Retinal pigment epithelial cell (primary cell): ENCODE results near the gene MAP4.

ENCODE experiments used
- DNase-seq: peaks from one replicate; pipeline ENCODE4 v3.0.0-alpha.2; 2010; ENCODE audit warnings: low read depth
- H3K4me3 ChIP-seq: 2 replicates; pipeline ENCODE4 v1.5.1; 2011; ENCODE audit warnings: mild to moderate bottlenecking, low read length, control low read depth, moderate library complexity
- CTCF ChIP-seq: conservative IDR thresholded peaks from 2 replicates; pipeline ENCODE4 v1.5.1; 2011; ENCODE audit warnings: low read depth, low read length, control low read depth, inconsistent platforms

MAP4 gene

GRCh38 chr3:47930979-47931378 lies 85.2 kb downstream of the MAP4 start:
- no peak for DNase-seq
- H3K4me3 ChIP-seq, result no peak overlapping the region
- TF ChIP-seq CTCF, result no peak

GRCh38 chr3:47916696-47917095 lies 99.5 kb downstream of the MAP4 start:
- DNase-seq, result no peak
- TF ChIP-seq CTCF, result no peak

GRCh38 chr3:47916201-47916600 lies 100.0 kb downstream of the MAP4 start:
- DNase-seq, result no peak
- no peak for TF ChIP-seq CTCF
- H3K4me3 ChIP-seq, result no peak overlapping the region

More at GRCh38 chr3:47916696-47917095, 99.5 kb downstream of the MAP4 start:
- H3K4me3 ChIP-seq, result no peak overlapping the region

- no peak for DNase-seq
- no peak for TF ChIP-seq CTCF
Measured at GRCh38 chr3:47912006-47912504, 104.2 kb downstream of the MAP4 start.

GRCh38 chr3:47910777-47911440 lies 105.3 kb downstream of the MAP4 start:
- no peak overlapping the region for H3K4me3 ChIP-seq
- TF ChIP-seq CTCF, result no peak
- peak; percentile 69 for DNase-seq

More at GRCh38 chr3:47912006-47912504, 104.2 kb downstream of the MAP4 start:
- no peak overlapping the region for H3K4me3 ChIP-seq

GRCh38 chr3:47910233-47910632 lies 106.0 kb downstream of the MAP4 start:
- DNase-seq, result no peak
- TF ChIP-seq CTCF, result no peak
- no peak overlapping the region for H3K4me3 ChIP-seq

- no peak for DNase-seq
- no peak for TF ChIP-seq CTCF
- no peak overlapping the region for H3K4me3 ChIP-seq
Measured at GRCh38 chr3:47909607-47910006, 106.6 kb downstream of the MAP4 start.
